ENCODE measurements around the gene TTR.

TTR gene

GRCh38 chr18:31596081-31596872, 4.6 kb downstream of the TTR start:
- no peak overlapping the region for H2AFZ ChIP-seq (ENCODE audit: low read depth, low read length)
- no peaks in the 10 kb centered on the region for H3K4me1 ChIP-seq (ENCODE audit: low read length)
- no peak for TF ChIP-seq EZH2phosphoT487 (IDR thresholded peaks at IDR 0.05; ENCODE audit: low read depth)
- TF ChIP-seq, protein P1, sequence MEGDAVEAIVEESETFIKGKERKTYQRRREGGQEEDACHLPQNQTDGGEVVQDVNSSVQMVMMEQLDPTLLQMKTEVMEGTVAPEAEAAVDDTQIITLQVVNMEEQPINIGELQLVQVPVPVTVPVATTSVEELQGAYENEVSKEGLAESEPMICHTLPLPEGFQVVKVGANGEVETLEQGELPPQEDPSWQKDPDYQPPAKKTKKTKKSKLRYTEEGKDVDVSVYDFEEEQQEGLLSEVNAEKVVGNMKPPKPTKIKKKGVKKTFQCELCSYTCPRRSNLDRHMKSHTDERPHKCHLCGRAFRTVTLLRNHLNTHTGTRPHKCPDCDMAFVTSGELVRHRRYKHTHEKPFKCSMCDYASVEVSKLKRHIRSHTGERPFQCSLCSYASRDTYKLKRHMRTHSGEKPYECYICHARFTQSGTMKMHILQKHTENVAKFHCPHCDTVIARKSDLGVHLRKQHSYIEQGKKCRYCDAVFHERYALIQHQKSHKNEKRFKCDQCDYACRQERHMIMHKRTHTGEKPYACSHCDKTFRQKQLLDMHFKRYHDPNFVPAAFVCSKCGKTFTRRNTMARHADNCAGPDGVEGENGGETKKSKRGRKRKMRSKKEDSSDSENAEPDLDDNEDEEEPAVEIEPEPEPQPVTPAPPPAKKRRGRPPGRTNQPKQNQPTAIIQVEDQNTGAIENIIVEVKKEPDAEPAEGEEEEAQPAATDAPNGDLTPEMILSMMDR (IDR thresholded peaks at IDR 0.05; ENCODE audit: low read depth, low read length): no peak

GRCh38 chr18:31598021-31598805, 6.5 kb downstream of the TTR start:
- H4K20me1 ChIP-seq (ENCODE audit: insufficient read depth, low read length): no peaks in the 10 kb centered on the region
- H3K36me3 ChIP-seq (replicated peaks; ENCODE audit: low read depth, low read length): no peaks in the 10 kb centered on the region
- H3K4me3 ChIP-seq (ENCODE audit: low read length): no peak overlapping the region
- H3K9me3 ChIP-seq (ENCODE audit: insufficient read depth, low read length): no peaks in the 10 kb centered on the region
- no peaks in the 10 kb centered on the region for H3K4me1 ChIP-seq (ENCODE audit: low read length)
- H3K9ac ChIP-seq (ENCODE audit: low read length): no peak overlapping the region
- TF ChIP-seq EZH2phosphoT487 (IDR thresholded peaks at IDR 0.05; ENCODE audit: low read depth): no peak
- TF ChIP-seq, protein P1 (IDR thresholded peaks at IDR 0.05; ENCODE audit: low read depth, low read length): no peak
- H3K4me2 ChIP-seq (ENCODE audit: low read length): no peak overlapping the region
- H3K79me2 ChIP-seq (ENCODE audit: low read length): no peaks in the 10 kb centered on the region
- H2AFZ ChIP-seq (ENCODE audit: low read depth, low read length): no peak overlapping the region
- H3K27me3 ChIP-seq (ENCODE audit: low read depth, low read length): no peaks in the 10 kb centered on the region
- H3K27ac ChIP-seq (ENCODE audit: low read length): no peak overlapping the region

More at GRCh38 chr18:31596081-31596872, 4.6 kb downstream of the TTR start:
- Histone ChIP-seq H3K9me3 (ENCODE audit: insufficient read depth, low read length) (no peaks in the 10 kb centered on the region), H4K20me1 (ENCODE audit: insufficient read depth, low read length) (no peaks in the 10 kb centered on the region), H3K4me2 (ENCODE audit: low read length) (no peak overlapping the region), H3K27me3 (ENCODE audit: low read depth, low read length) (no peaks in the 10 kb centered on the region), H3K36me3 (replicated peaks; ENCODE audit: low read depth, low read length) (no peaks in the 10 kb centered on the region), H3K79me2 (ENCODE audit: low read length) (no peaks in the 10 kb centered on the region), H3K27ac (ENCODE audit: low read length) (no peak overlapping the region), H3K4me3 (ENCODE audit: low read length) (no peak overlapping the region), H3K9ac (ENCODE audit: low read length) (no peak overlapping the region)

GRCh38 chr18:31603315-31603714, 11.6 kb downstream of the TTR start:
- Histone ChIP-seq H3K9ac (ENCODE audit: low read length) (no peak overlapping the region), H3K79me2 (ENCODE audit: low read length) (no peaks in the 10 kb centered on the region), H4K20me1 (ENCODE audit: insufficient read depth, low read length) (no peaks in the 10 kb centered on the region), H3K4me3 (ENCODE audit: low read length) (no peak overlapping the region), H3K4me2 (ENCODE audit: low read length) (no peak overlapping the region), H3K27ac (ENCODE audit: low read length) (no peak overlapping the region), H3K9me3 (ENCODE audit: insufficient read depth, low read length) (no peaks in the 10 kb centered on the region), H2AFZ (ENCODE audit: low read depth, low read length) (no peak overlapping the region), H3K36me3 (replicated peaks; ENCODE audit: low read depth, low read length) (no peaks in the 10 kb centered on the region), H3K4me1 (ENCODE audit: low read length) (no peaks in the 10 kb centered on the region), H3K27me3 (ENCODE audit: low read depth, low read length) (no peaks in the 10 kb centered on the region)
- TF ChIP-seq, protein P1 (IDR thresholded peaks at IDR 0.05; ENCODE audit: low read depth, low read length): no peak
- TF ChIP-seq EZH2phosphoT487 (IDR thresholded peaks at IDR 0.05; ENCODE audit: low read depth): no peak

DNA sequence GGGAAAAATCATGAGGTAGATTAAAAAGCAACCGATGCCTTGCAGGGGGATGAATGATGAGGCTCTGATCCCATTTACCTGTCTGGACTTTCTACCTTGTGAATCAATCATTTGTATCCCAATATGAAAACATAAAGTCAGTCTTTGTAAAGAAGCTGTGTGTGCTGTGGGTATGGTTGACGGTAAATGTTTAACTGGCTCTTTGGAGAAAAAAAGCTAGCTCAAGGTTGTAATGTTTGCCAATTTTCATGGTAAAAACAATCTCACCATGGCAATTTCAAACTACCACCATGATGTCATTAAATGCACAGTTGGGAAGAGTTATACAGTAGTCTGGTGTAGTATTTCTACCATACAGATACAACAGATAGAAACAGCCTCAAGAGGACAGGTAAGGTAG, 14.6 kb downstream of the TTR start:
- Histone ChIP-seq H3K4me3 (ENCODE audit: low read length) (no peak overlapping the region), H3K79me2 (ENCODE audit: low read length) (no peaks in the 10 kb centered on the region), H3K36me3 (replicated peaks; ENCODE audit: low read depth, low read length) (no peaks in the 10 kb centered on the region), H3K27me3 (ENCODE audit: low read depth, low read length) (no peaks in the 10 kb centered on the region), H3K9ac (ENCODE audit: low read length) (no peak overlapping the region), H2AFZ (ENCODE audit: low read depth, low read length) (no peak overlapping the region), H3K9me3 (ENCODE audit: insufficient read depth, low read length) (no peaks in the 10 kb centered on the region), H3K27ac (ENCODE audit: low read length) (no peak overlapping the region), H3K4me1 (ENCODE audit: low read length) (no peaks in the 10 kb centered on the region), H4K20me1 (ENCODE audit: insufficient read depth, low read length) (no peaks in the 10 kb centered on the region), H3K4me2 (ENCODE audit: low read length) (no peak overlapping the region)
- no peak for TF ChIP-seq EZH2phosphoT487 (IDR thresholded peaks at IDR 0.05; ENCODE audit: low read depth)
- TF ChIP-seq, protein P1 (IDR thresholded peaks at IDR 0.05; ENCODE audit: low read depth, low read length): no peak

All from OCI-LY3 (cell line).